HFF-Myc (cell line): Measurements from ENCODE around the gene EEPD1.
"Not testable (repeated sequence)": the region's sequence is repeated elsewhere in the genome, so short reads cannot be mapped to it uniquely, and the experiment has no call there.

Source experiments
- DNase-seq: peaks from one replicate; pipeline ENCODE4 v3.0.0-alpha.2; 2011; ENCODE audit warnings: low read depth; ENCODE audit errors: extremely low read depth
- H3K4me3 ChIP-seq: replicated peaks from 2 replicates; pipeline ENCODE4 v1.5.1; 2011; ENCODE audit warnings: low read depth, mild to moderate bottlenecking, control low read depth, low read length
- CTCF ChIP-seq: IDR thresholded peaks from 2 replicates; pipeline ENCODE4 v1.5.1; 2012; ENCODE audit warnings: mild to moderate bottlenecking, low read depth, low read length, control low read depth; ENCODE audit errors: missing control alignments

The EEPD1 gene

GRCh38 chr7:36152756-36153570 is at the start of gene EEPD1:
TSS of gene EEPD1 (plus strand) at chr7:36153254. CDS start at chr7:36154325, 1,071 bp downstream.
- peak within 1 kb of the TSS; percentile 74 for H3K4me3 ChIP-seq
- no peak for TF ChIP-seq CTCF
- DNase-seq = peak; percentile 97

- TF ChIP-seq CTCF = no peak
- no peak for DNase-seq
- no peak overlapping the region for H3K4me3 ChIP-seq
Observed at GRCh38 chr7:36103837-36104561, 49.1 kb upstream of the EEPD1 start.

GRCh38 chr7:36106972-36107908 is 45.8 kb upstream of the EEPD1 start:
- DNase-seq = not testable (repeated sequence)

GRCh38 chr7:36107926-36108631 is 45.0 kb upstream of the EEPD1 start:
- H3K4me3 ChIP-seq = no peak overlapping the region
- TF ChIP-seq CTCF = no peak
- no peak for DNase-seq

More at GRCh38 chr7:36106972-36107908, 45.8 kb upstream of the EEPD1 start:
- not testable (repeated sequence) for H3K4me3 ChIP-seq

- H3K4me3 ChIP-seq = no peak overlapping the region
- TF ChIP-seq CTCF = no peak
- no peak for DNase-seq
Observed at GRCh38 chr7:36109013-36109627, 43.9 kb upstream of the EEPD1 start.

- TF ChIP-seq CTCF = no peak
- DNase-seq = no peak
- H3K4me3 ChIP-seq = no peak overlapping the region
Observed at GRCh38 chr7:36110584-36110983, 42.5 kb upstream of the EEPD1 start.
